ENCODE data around the gene SEMA4C. TPM values are rescaled to one million over a fixed set of nuclear protein-coding genes. Genes with fewer than 3 reads are reported as not detected.

The SEMA4C gene
- polyA plus RNA-seq, 1 donor from 2014 or later, result 88.7 TPM

DNA sequence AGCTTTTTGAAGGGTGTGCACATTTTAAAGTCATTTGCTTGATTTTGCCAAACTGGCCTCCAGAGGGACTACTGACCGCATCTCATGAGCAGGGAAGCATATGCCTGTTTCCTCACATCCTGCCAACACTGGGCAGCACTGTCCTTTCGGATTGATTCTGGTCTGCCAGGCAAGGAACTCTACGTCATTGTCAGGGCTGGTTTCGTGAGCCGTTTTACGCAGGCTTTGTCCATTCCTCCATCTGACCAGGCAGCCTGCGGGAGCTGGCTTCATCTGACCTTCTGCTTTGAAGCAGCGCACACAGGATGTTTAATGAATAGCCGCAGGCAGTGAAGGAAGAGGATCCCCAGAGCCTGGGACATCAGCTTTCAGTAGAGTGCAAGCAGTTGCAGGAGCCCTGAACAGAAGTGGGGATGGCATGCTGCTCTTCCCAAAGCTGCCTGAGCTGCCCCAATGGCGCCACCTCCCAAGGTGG is 46.3 kb upstream of the SEMA4C start:
- H3K4me3 ChIP-seq (ENCODE audit: low read length), result no peak overlapping the region
- no peaks in the 10 kb centered on the region for H3K9me3 ChIP-seq (ENCODE audit: low read length)
- H3K9me2 ChIP-seq (ENCODE audit: insufficient read depth, low read length), result no peaks in the 10 kb centered on the region
- H3K9ac ChIP-seq (ENCODE audit: low read length), result no peak overlapping the region
- TF ChIP-seq EP300 (conservative IDR thresholded peaks at IDR 0.05; ENCODE audit: poor library complexity, severe bottlenecking) (no peak), TAF1 (IDR thresholded peaks at IDR 0.05; ENCODE audit: low read depth) (no peak), POLR2AphosphoS5 (IDR thresholded peaks at IDR 0.05) (no peak), EZH2 (IDR thresholded peaks at IDR 0.05; ENCODE audit: borderline replicate concordance, insufficient read depth, low read length, poor library complexity, severe bottlenecking) (no peak), MXI1 (conservative IDR thresholded peaks at IDR 0.05; ENCODE audit: poor library complexity, severe bottlenecking) (no peak), RAD21 (conservative IDR thresholded peaks at IDR 0.05) (no peak), SMC3 (conservative IDR thresholded peaks at IDR 0.05; ENCODE audit: poor library complexity) (no peak)
- TF ChIP-seq, protein P1, sequence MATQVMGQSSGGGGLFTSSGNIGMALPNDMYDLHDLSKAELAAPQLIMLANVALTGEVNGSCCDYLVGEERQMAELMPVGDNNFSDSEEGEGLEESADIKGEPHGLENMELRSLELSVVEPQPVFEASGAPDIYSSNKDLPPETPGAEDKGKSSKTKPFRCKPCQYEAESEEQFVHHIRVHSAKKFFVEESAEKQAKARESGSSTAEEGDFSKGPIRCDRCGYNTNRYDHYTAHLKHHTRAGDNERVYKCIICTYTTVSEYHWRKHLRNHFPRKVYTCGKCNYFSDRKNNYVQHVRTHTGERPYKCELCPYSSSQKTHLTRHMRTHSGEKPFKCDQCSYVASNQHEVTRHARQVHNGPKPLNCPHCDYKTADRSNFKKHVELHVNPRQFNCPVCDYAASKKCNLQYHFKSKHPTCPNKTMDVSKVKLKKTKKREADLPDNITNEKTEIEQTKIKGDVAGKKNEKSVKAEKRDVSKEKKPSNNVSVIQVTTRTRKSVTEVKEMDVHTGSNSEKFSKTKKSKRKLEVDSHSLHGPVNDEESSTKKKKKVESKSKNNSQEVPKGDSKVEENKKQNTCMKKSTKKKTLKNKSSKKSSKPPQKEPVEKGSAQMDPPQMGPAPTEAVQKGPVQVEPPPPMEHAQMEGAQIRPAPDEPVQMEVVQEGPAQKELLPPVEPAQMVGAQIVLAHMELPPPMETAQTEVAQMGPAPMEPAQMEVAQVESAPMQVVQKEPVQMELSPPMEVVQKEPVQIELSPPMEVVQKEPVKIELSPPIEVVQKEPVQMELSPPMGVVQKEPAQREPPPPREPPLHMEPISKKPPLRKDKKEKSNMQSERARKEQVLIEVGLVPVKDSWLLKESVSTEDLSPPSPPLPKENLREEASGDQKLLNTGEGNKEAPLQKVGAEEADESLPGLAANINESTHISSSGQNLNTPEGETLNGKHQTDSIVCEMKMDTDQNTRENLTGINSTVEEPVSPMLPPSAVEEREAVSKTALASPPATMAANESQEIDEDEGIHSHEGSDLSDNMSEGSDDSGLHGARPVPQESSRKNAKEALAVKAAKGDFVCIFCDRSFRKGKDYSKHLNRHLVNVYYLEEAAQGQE (IDR thresholded peaks at IDR 0.05; ENCODE audit: borderline replicate concordance), result no peak
- TF ChIP-seq, protein P2, sequence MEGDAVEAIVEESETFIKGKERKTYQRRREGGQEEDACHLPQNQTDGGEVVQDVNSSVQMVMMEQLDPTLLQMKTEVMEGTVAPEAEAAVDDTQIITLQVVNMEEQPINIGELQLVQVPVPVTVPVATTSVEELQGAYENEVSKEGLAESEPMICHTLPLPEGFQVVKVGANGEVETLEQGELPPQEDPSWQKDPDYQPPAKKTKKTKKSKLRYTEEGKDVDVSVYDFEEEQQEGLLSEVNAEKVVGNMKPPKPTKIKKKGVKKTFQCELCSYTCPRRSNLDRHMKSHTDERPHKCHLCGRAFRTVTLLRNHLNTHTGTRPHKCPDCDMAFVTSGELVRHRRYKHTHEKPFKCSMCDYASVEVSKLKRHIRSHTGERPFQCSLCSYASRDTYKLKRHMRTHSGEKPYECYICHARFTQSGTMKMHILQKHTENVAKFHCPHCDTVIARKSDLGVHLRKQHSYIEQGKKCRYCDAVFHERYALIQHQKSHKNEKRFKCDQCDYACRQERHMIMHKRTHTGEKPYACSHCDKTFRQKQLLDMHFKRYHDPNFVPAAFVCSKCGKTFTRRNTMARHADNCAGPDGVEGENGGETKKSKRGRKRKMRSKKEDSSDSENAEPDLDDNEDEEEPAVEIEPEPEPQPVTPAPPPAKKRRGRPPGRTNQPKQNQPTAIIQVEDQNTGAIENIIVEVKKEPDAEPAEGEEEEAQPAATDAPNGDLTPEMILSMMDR (IDR thresholded peaks at IDR 0.05; ENCODE audit: poor library complexity, severe bottlenecking), result no peak
- H3K27me3 ChIP-seq (ENCODE audit: insufficient read depth, low read depth, low read length), result no peaks in the 10 kb centered on the region
- no peaks in the 10 kb centered on the region for H3K79me2 ChIP-seq (replicated peaks; ENCODE audit: insufficient read depth, low read length)
- H3F3A ChIP-seq (ENCODE audit: insufficient read depth, low read length, poor library complexity, severe bottlenecking), result no peaks in the 10 kb centered on the region
- H3K27ac ChIP-seq (ENCODE audit: low read length), result no peak overlapping the region
- no peak overlapping the region for H2AFZ ChIP-seq (ENCODE audit: low read depth, low read length)
- H3K4me2 ChIP-seq (ENCODE audit: low read length), result no peak overlapping the region
- no peaks in the 10 kb centered on the region for H4K20me1 ChIP-seq (ENCODE audit: insufficient read depth)
- H3K36me3 ChIP-seq (ENCODE audit: insufficient read depth, low read length), result no peaks in the 10 kb centered on the region

DNA sequence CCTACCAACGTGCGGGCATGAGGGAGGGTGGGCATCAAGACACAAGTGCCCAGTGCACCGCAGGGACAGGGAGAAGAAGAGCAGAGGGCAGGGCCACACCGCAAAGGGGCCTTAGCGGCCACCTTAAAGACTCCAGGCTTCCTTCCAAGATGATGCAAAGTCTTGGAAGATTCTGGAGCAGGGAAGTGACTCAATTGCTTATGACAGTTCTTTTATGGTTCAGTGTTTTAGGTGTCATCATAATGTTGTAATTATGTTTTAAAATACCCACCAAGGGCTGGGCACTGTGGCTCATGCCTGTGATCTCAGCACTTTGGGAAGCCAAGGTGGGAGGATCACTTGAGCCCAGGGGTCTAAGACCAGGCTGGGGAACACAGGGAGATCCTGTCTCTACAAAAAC is 44.5 kb upstream of the SEMA4C start:
- H4K20me1 ChIP-seq (ENCODE audit: insufficient read depth), result no peaks in the 10 kb centered on the region
- H3K4me3 ChIP-seq (ENCODE audit: low read length), result no peak overlapping the region
- H3K9me3 ChIP-seq (ENCODE audit: low read length), result no peaks in the 10 kb centered on the region
- no peak overlapping the region for H3K27ac ChIP-seq (ENCODE audit: low read length)
- no peaks in the 10 kb centered on the region for H3K9me2 ChIP-seq (ENCODE audit: insufficient read depth, low read length)
- no peak overlapping the region for H3K9ac ChIP-seq (ENCODE audit: low read length)
- H3F3A ChIP-seq (ENCODE audit: insufficient read depth, low read length, poor library complexity, severe bottlenecking), result no peaks in the 10 kb centered on the region
- no peaks in the 10 kb centered on the region for H3K36me3 ChIP-seq (ENCODE audit: insufficient read depth, low read length)
- H3K27me3 ChIP-seq (ENCODE audit: insufficient read depth, low read depth, low read length), result no peaks in the 10 kb centered on the region
- TF ChIP-seq, protein P1 (IDR thresholded peaks at IDR 0.05; ENCODE audit: borderline replicate concordance), result no peak
- TF ChIP-seq EP300 (conservative IDR thresholded peaks at IDR 0.05; ENCODE audit: poor library complexity, severe bottlenecking) (no peak), MXI1 (conservative IDR thresholded peaks at IDR 0.05; ENCODE audit: poor library complexity, severe bottlenecking) (no peak), POLR2AphosphoS5 (IDR thresholded peaks at IDR 0.05) (no peak), RAD21 (conservative IDR thresholded peaks at IDR 0.05) (no peak), EZH2 (IDR thresholded peaks at IDR 0.05; ENCODE audit: borderline replicate concordance, insufficient read depth, low read length, poor library complexity, severe bottlenecking) (no peak), SMC3 (conservative IDR thresholded peaks at IDR 0.05; ENCODE audit: poor library complexity) (no peak), TAF1 (IDR thresholded peaks at IDR 0.05; ENCODE audit: low read depth) (no peak)
- TF ChIP-seq, protein P2 (IDR thresholded peaks at IDR 0.05; ENCODE audit: poor library complexity, severe bottlenecking), result no peak
- no peak overlapping the region for H2AFZ ChIP-seq (ENCODE audit: low read depth, low read length)
- H3K79me2 ChIP-seq (replicated peaks; ENCODE audit: insufficient read depth, low read length), result no peaks in the 10 kb centered on the region
- no peak overlapping the region for H3K4me2 ChIP-seq (ENCODE audit: low read length)

All from neural cell (in vitro differentiated cells).